ENCODE measurements around the gene ZBED5.
A peak's percentile ranks its signal among the peaks of the same experiment; 100 is the strongest.

Gene ZBED5

DNA sequence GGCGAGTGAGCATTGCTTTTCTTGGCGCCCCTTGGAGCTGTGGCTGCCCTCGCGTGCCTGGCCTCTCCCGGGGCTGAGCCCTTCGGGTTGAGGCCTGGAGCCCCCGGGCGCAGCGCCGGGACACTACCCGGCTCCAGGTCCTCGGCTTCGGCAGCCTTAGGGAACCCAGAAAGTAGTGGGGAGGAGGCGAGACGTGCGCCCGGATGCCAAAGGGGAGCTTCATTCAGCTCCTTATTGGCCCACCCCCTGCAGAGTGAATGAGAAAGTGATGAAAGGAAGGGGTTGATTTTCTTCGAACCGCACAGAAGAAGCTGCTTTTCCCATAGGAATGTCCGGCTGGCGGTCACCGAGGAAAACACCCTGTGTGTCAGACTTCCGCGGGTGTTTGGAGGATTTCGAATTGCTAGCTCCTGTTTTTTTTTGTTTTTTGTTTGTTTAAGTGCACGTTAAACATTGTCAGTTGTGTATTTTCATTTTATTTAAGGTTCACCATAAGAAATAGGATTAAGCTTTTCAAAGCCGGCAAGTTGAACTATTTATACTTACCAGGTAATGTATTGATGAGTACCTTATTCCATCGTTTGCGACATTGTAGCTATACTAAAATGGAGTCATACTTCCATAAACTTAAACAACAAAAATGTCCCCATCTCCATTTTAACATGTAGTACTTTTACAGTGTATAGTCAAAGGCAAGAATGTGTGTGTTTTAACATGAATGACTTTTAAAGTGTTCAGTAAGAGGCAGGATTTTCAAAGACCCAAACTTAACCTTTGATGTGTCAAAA, 48.3 kb downstream of the ZBED5 start:
- H3K4me3 ChIP-seq (ENCODE audit: low read depth, low read length), result peak overlapping the region; percentile 78
- peak; percentile 2; the same call in 1 of the 2 replicates for TF ChIP-seq MYC (IDR thresholded peaks at IDR 0.05; ENCODE audit: low read depth, low read length)
- no peak for TF ChIP-seq POLR2A (IDR thresholded peaks at IDR 0.05; ENCODE audit: extremely low read depth, insufficient read length)
- no peak for DNase-seq (ENCODE audit: low read depth)

DNA sequence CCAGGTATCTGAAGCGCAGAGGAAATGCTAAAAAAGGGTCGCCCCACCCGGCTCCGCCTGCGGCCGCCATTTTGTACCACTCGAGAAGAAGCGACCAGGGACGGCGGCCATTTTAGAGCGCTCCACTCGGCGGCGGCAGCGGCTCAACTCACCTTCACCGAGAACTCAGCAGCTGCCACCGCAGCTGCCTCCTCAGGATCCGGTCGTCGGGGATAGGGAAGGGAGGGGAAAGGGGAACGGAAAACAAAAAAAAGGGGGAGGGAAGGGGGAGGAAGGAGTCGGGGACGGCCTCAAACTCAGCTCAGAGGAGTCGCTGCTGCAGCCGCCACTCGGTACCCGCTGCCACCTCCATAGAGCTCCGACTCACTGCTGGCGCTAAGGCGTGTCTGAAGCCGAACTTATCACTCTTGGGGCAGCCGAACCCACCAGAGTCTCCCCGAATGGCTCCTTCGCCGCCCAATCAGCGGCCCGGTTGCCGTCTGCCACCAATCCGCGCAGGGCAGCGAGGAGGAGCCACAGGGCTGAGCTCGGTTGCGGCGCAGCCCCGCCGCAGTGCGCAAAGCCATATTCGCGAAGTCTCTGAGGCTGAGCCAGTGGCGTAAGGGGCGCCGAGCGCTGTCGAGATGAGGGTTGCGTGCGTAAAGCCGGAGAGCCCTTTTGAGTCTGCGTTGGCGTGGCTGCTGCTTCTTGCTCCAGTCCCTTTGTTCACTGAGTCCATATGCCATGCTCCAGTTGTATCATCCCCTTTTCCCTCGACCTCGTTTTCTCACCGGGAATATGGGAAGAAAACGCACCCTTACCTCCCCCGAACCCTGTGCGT, 49.1 kb downstream of the ZBED5 start, which contains the start of gene EIF4G2:
EIF4G2 (minus strand) TSS at position 374 of the 820 bp plus-strand sequence.
- TF ChIP-seq, protein P1, sequence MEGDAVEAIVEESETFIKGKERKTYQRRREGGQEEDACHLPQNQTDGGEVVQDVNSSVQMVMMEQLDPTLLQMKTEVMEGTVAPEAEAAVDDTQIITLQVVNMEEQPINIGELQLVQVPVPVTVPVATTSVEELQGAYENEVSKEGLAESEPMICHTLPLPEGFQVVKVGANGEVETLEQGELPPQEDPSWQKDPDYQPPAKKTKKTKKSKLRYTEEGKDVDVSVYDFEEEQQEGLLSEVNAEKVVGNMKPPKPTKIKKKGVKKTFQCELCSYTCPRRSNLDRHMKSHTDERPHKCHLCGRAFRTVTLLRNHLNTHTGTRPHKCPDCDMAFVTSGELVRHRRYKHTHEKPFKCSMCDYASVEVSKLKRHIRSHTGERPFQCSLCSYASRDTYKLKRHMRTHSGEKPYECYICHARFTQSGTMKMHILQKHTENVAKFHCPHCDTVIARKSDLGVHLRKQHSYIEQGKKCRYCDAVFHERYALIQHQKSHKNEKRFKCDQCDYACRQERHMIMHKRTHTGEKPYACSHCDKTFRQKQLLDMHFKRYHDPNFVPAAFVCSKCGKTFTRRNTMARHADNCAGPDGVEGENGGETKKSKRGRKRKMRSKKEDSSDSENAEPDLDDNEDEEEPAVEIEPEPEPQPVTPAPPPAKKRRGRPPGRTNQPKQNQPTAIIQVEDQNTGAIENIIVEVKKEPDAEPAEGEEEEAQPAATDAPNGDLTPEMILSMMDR (IDR thresholded peaks at IDR 0.05; ENCODE audit: low read depth, low read length), result no peak
- TF ChIP-seq POLR2A (IDR thresholded peaks at IDR 0.05; ENCODE audit: extremely low read depth, insufficient read length) (peak; percentile 99), MYC (IDR thresholded peaks at IDR 0.05; ENCODE audit: low read depth, low read length) (peak; percentile 74)
- TF ChIP-seq, protein P2, sequence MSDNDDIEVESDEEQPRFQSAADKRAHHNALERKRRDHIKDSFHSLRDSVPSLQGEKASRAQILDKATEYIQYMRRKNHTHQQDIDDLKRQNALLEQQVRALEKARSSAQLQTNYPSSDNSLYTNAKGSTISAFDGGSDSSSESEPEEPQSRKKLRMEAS (IDR thresholded peaks at IDR 0.05; ENCODE audit: low read depth, low read length), result peak; percentile 81
- peak; percentile 99 for DNase-seq (ENCODE audit: low read depth)

DNA sequence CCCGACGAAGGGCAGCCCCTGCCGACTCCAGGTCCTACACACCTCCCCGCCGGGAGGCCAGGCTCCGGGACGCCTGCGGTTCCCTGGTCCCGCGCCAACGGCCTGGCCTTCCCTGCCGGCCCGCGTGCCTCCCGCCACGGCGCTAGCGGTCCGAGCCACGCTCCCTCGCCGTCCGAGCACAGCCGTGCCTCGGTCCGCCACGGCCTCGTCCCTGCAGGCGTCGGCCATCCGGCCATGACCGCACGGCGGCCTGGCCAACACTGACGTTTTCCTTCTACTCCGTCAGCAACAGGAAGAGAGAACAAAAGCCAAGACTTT, 49.7 kb downstream of the ZBED5 start:
- H3K4me3 ChIP-seq (ENCODE audit: low read depth, low read length), result peak overlapping the region; percentile 89
- no peak for DNase-seq (ENCODE audit: low read depth)
- TF ChIP-seq, protein P2 (IDR thresholded peaks at IDR 0.05; ENCODE audit: low read depth, low read length), result 0 out of 2 replicates have a peak, but pooled peaks have one; percentile 3
- TF ChIP-seq, protein P1 (IDR thresholded peaks at IDR 0.05; ENCODE audit: low read depth, low read length), result no peak

More for the DNA sequence above, 49.1 kb downstream of the ZBED5 start, which contains the start of gene EIF4G2:
- H3K4me3 ChIP-seq (ENCODE audit: low read depth, low read length), result peak within 1 kb of the TSS; percentile 89

DNA sequence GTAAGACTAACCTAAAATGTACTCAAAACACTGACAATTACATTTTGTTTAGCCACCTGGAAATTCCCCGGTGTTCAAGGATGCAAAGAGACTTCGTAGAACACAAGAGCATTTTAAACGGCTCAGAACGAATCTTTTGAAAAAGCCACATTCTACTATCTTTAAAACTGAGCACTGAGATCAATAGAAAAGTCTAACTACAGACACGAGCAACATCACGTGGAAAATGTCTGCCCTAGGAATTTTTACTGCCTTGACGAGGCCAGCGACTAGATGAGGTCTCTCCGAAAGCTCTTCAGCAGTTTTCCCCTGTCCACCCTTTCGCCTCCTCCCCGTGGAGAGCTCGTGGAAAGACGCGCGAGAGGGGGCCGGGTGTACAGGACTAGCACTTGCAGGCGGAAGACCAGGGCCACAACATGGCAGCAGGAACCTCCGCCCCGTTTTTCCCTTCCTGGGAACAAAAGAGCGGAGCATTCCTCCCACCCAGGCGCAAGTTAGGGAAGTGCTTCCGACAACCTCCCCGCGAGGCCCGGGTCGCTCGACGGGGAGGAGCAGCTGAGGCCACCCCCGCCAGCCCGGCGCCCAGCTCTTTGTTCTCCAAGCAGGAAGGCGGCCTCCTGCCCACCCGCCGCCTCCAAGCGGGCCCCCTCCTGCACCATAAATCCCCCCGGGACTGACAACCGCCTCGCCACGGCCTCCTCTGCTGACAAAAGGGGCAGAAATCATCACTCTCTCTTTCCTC, 50.2 kb downstream of the ZBED5 start:
- DNase-seq (ENCODE audit: low read depth), result peak; percentile 70
- TF ChIP-seq POLR2A (IDR thresholded peaks at IDR 0.05; ENCODE audit: extremely low read depth, insufficient read length) (no peak), MYC (IDR thresholded peaks at IDR 0.05; ENCODE audit: low read depth, low read length) (peak; percentile 54)
- TF ChIP-seq, protein P2 (IDR thresholded peaks at IDR 0.05; ENCODE audit: low read depth, low read length), result peak; percentile 51; the same call in 1 of the 2 replicates
- TF ChIP-seq, protein P1 (IDR thresholded peaks at IDR 0.05; ENCODE audit: low read depth, low read length), result no peak
- peak overlapping the region; percentile 89 for H3K4me3 ChIP-seq (ENCODE audit: low read depth, low read length)

DNA sequence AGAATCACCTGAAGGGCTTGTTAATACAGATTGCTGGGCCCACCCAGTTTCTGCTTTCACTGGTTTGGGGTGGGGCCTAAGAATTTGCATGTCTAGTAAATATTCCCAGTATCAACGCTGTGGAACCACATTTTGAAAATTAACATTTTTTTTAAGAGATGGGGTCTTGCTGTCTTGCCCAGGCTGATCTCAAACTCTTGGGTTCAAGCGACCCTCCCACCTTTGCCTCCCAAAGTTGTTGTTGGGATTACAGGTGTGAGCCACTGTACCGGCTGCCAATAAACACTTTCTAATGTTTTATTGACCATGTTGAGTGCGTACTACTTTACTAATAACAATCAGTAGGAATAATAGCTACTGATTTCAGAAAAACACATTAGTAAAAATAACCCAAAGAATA, 51.6 kb downstream of the ZBED5 start:
- DNase-seq (ENCODE audit: low read depth), result no peak
- TF ChIP-seq, protein P1 (IDR thresholded peaks at IDR 0.05; ENCODE audit: low read depth, low read length), result no peak
- TF ChIP-seq POLR2A (IDR thresholded peaks at IDR 0.05; ENCODE audit: extremely low read depth, insufficient read length) (no peak), MYC (IDR thresholded peaks at IDR 0.05; ENCODE audit: low read depth, low read length) (no peak)
- TF ChIP-seq, protein P2 (IDR thresholded peaks at IDR 0.05; ENCODE audit: low read depth, low read length), result no peak
- H3K4me3 ChIP-seq (ENCODE audit: low read depth, low read length), result peak overlapping the region; percentile 89

All from NB4 (cell line).